CD14-positive monocyte (primary cell): ENCODE results near the gene FBXW10B. TPM values are rescaled to one million over a fixed set of nuclear protein-coding genes. Genes with fewer than 3 reads are reported as not detected.
"Not testable (repeated sequence)": the region's sequence is repeated elsewhere in the genome, so short reads cannot be mapped to it uniquely, and the experiment has no call there.

Source experiments
- DNase-seq, 3 donors: peaks; one replicate each; pipeline ENCODE4 v3.0.0-alpha.2; 2011 to 2022
- H2AFZ ChIP-seq: 2 replicates; pipeline ENCODE4 v1.6.0; 2012; ENCODE audit warnings: mild to moderate bottlenecking, low read depth, low read length, inconsistent platforms; ENCODE audit not compliant: insufficient read depth, poor library complexity, severe bottlenecking
- H3K27ac ChIP-seq, 2 donors: 1 replicate in 1 of 2; 2 replicates in 1 of 2; pipeline ENCODE4 v1.5.1; 2012 to 2013; ENCODE audit warnings: low read length in 2 of 2, control low read depth in 1 of 2, inconsistent platforms in 1 of 2, low read depth in 1 of 2, mild to moderate bottlenecking in 1 of 2
- H3K27me3 ChIP-seq, 2 donors: one replicate each; pipeline versions ENCODE4 v1.6.0 to v1.6.1; 2011 to 2013; ENCODE audit warnings: low read length in 2 of 2; ENCODE audit not compliant: control insufficient read depth in 2 of 2, insufficient read depth in 2 of 2
- H3K36me3 ChIP-seq, 2 donors: replicated peaks in 1 of 2; 1 replicate in 1 of 2; 2 replicates in 1 of 2; pipeline versions ENCODE4 v1.5.1 to v1.6.1; 2012 to 2013; ENCODE audit warnings: low read length in 2 of 2, control low read depth in 1 of 2, inconsistent platforms in 1 of 2, mild to moderate bottlenecking in 1 of 2; ENCODE audit not compliant: insufficient read depth in 2 of 2, control insufficient read depth in 1 of 2
- H3K4me1 ChIP-seq, 2 donors: 1 replicate in 1 of 2; 2 replicates in 1 of 2; pipeline versions ENCODE4 v1.5.1 to v1.6.1; 2012 to 2013; ENCODE audit warnings: low read length in 2 of 2, control low read depth in 1 of 2, inconsistent platforms in 1 of 2, mild to moderate bottlenecking in 1 of 2, moderate library complexity in 1 of 2; ENCODE audit not compliant: insufficient read depth in 2 of 2, control insufficient read depth in 1 of 2
- H3K4me2 ChIP-seq: replicated peaks from 2 replicates; pipeline ENCODE3; 2012; ENCODE audit warnings: low read length, moderate library complexity, mild to moderate bottlenecking; ENCODE audit not compliant: poor library complexity, severe bottlenecking; ENCODE audit errors: extremely low read depth
- H3K4me3 ChIP-seq, 3 experiments: fragments of 200-600 bp in 1 of 3; sonication (generic) in 1 of 3; replicated peaks in 1 of 3; 1 replicate in 2 of 3; 2 replicates in 1 of 3; pipeline ENCODE4 v1.5.1; 2011 to 2013; ENCODE audit warnings: low read length in 3 of 3, mild to moderate bottlenecking in 3 of 3, control low read depth in 2 of 3, low read depth in 2 of 3, inconsistent platforms in 1 of 3, moderate library complexity in 1 of 3
- H3K79me2 ChIP-seq: 2 replicates; pipeline ENCODE4 v1.6.0; 2012; ENCODE audit warnings: mild to moderate bottlenecking, control low read depth, inconsistent platforms, low read length, moderate library complexity; ENCODE audit not compliant: insufficient read depth
- H3K9ac ChIP-seq: 2 replicates; pipeline ENCODE4 v1.6.0; 2017; ENCODE audit warnings: low read length, mild to moderate bottlenecking; ENCODE audit not compliant: insufficient read depth, poor library complexity, severe bottlenecking
- H3K9me3 ChIP-seq, 2 donors: replicated peaks in 1 of 2; 1 replicate in 1 of 2; 2 replicates in 1 of 2; pipeline versions ENCODE4 v1.5.1 to v1.6.1; 2012 to 2013; ENCODE audit warnings: low read length in 2 of 2, control low read depth in 1 of 2; ENCODE audit not compliant: control insufficient read depth in 1 of 2, insufficient read depth in 1 of 2
- H4K20me1 ChIP-seq: 2 replicates; pipeline ENCODE4 v1.6.0; 2012; ENCODE audit warnings: mild to moderate bottlenecking, low read length, control low read depth, moderate library complexity; ENCODE audit not compliant: insufficient read depth
- H3K27ac Mint-ChIP-seq, 7 donors: one replicate each; pipeline ENCODE4 v1.8.0; 2020; ENCODE audit warnings: mild to moderate bottlenecking in 7 of 7, mixed read lengths in 7 of 7, moderate library complexity in 6 of 7, inconsistent platforms in 2 of 7
- H3K27me3 Mint-ChIP-seq, 3 donors: one replicate each; pipeline ENCODE4 v1.8.0; 2021 to 2022; ENCODE audit warnings: low read depth in 3 of 3, mild to moderate bottlenecking in 3 of 3, mixed read lengths in 3 of 3, moderate library complexity in 3 of 3, inconsistent platforms in 1 of 3
- H3K36me3 Mint-ChIP-seq, 2 donors: one replicate each; pipeline ENCODE4 v1.8.0; 2020; ENCODE audit warnings: mixed read lengths in 2 of 2, inconsistent platforms in 1 of 2, mild to moderate bottlenecking in 1 of 2
- H3K4me1 Mint-ChIP-seq: one replicate; pipeline ENCODE4 v1.8.0; 2020; ENCODE audit warnings: mild to moderate bottlenecking, mixed read lengths
- H3K4me3 Mint-ChIP-seq, 2 donors: one replicate each; pipeline ENCODE4 v1.8.0; 2020; ENCODE audit warnings: mild to moderate bottlenecking in 2 of 2, mixed read lengths in 2 of 2, moderate library complexity in 1 of 2
- H3K9me3 Mint-ChIP-seq, 7 donors: one replicate each; pipeline ENCODE4 v1.8.0; 2020 to 2022; ENCODE audit warnings: mixed read lengths in 7 of 7, mild to moderate bottlenecking in 6 of 7, moderate library complexity in 6 of 7, inconsistent platforms in 2 of 7
- WGBS: methylation state at CpG from one replicate; pipeline ENCODE4 v1.1.5; 2013; ENCODE audit warnings: missing lambda C conversion rate; ENCODE audit not compliant: insufficient coverage; 5-methylcytosine and 5-hydroxymethylcytosine counted together
- intact Hi-C, 2 donors: fragments of 100-400 bp; cut with micrococcal nuclease; formaldehyde crosslinking; loops; one replicate each; pipeline versions ENCODE4 v1.15.0 to v1.15.1; 2023
- polyA plus RNA-seq, 3 donors: library from polyadenylated mRNA; depleted of rRNA in 1 of 3; unstranded in 2 of 3; stranded (reverse) in 1 of 3; fragments of 300-500 nt in 2 of 3; fragments of >200 nt in 1 of 3; fragmentation: Illumina TruSeq in 2 of 3; gene quantifications; 1 replicate in 2 of 3; 2 replicates in 1 of 3; pipeline ENCODE4 v1.2.3, GENCODE V29; 2012 to 2021

The FBXW10B gene
- polyA plus RNA-seq, 3 donors, result 0.09 TPM; not detected in 2

GRCh38 chr17:15642505-15643251, 23.2 kb upstream of the FBXW10B start:
- H3K27ac Mint-ChIP-seq, H3K36me3 Mint-ChIP-seq: not testable (repeated sequence)
- WGBS, result no CpG with 5 or more reads among the region's 12 CpGs

GRCh38 chr17:15642014-15642413, 22.5 kb upstream of the FBXW10B start:
- WGBS, result no CpG with 5 or more reads among the region's 4 CpGs
- H3K9me3 Mint-ChIP-seq, DNase-seq, H3K4me3 ChIP-seq, H3K9me3 ChIP-seq, H3K27me3 Mint-ChIP-seq, H3K4me2 ChIP-seq, H2AFZ ChIP-seq, H3K27ac Mint-ChIP-seq, H3K4me1 ChIP-seq, H3K36me3 Mint-ChIP-seq, H3K27ac ChIP-seq, H3K9ac ChIP-seq, H3K36me3 ChIP-seq, H4K20me1 ChIP-seq, H3K4me1 Mint-ChIP-seq, H3K79me2 ChIP-seq, H3K4me3 Mint-ChIP-seq, intact Hi-C loops, H3K27me3 ChIP-seq: not testable (repeated sequence)

More at GRCh38 chr17:15642505-15643251, 23.2 kb upstream of the FBXW10B start:
- H3K9me3 Mint-ChIP-seq, H3K4me1 ChIP-seq, H3K4me3 ChIP-seq, DNase-seq, H3K4me1 Mint-ChIP-seq, H3K79me2 ChIP-seq, H3K9me3 ChIP-seq, H3K9ac ChIP-seq, H2AFZ ChIP-seq, H3K27me3 ChIP-seq, H3K4me2 ChIP-seq, H4K20me1 ChIP-seq, H3K36me3 ChIP-seq, H3K27me3 Mint-ChIP-seq, intact Hi-C loops, H3K27ac ChIP-seq: not testable (repeated sequence)
- H3K4me3 Mint-ChIP-seq, result peak overlapping the region in 1 of 2 donors; percentile 88

GRCh38 chr17:15630930-15631453, 11.5 kb upstream of the FBXW10B start:
- H4K20me1 ChIP-seq, H3K4me1 Mint-ChIP-seq, H3K27ac Mint-ChIP-seq, H3K79me2 ChIP-seq, H3K27me3 ChIP-seq, H3K4me3 Mint-ChIP-seq, H3K36me3 ChIP-seq, H3K27ac ChIP-seq, H3K9me3 ChIP-seq, H2AFZ ChIP-seq, H3K9me3 Mint-ChIP-seq, H3K9ac ChIP-seq, intact Hi-C loops, H3K4me1 ChIP-seq, H3K4me3 ChIP-seq, H3K4me2 ChIP-seq, H3K27me3 Mint-ChIP-seq, DNase-seq: not testable (repeated sequence)
- WGBS, result no CpG with 5 or more reads among the region's 2 CpGs
- H3K36me3 Mint-ChIP-seq, result peaks cover 3 to 16% of the 10 kb centered on the region in 2 donors

- whole genome bisulfite sequencing, result 91% methylated on average over 2 of the region's 7 CpGs
- H3K36me3 ChIP-seq, H3K4me2 ChIP-seq, H3K27me3 ChIP-seq, H2AFZ ChIP-seq, H3K4me1 ChIP-seq, H3K4me1 Mint-ChIP-seq, H3K9me3 ChIP-seq, H3K27me3 Mint-ChIP-seq, intact Hi-C loops, DNase-seq, H3K79me2 ChIP-seq, H4K20me1 ChIP-seq, H3K4me3 ChIP-seq, H3K27ac ChIP-seq, H3K4me3 Mint-ChIP-seq, H3K9me3 Mint-ChIP-seq, H3K27ac Mint-ChIP-seq, H3K9ac ChIP-seq: not testable (repeated sequence)
- H3K36me3 Mint-ChIP-seq, result peaks cover 2 to 16% of the 10 kb centered on the region in 2 donors
Measured at GRCh38 chr17:15629991-15630390, 10.5 kb upstream of the FBXW10B start.
